ENCODE results near the gene RSPO3. TPM values are rescaled to one million over a fixed set of nuclear protein-coding genes. Genes with fewer than 3 reads are reported as not detected.

The RSPO3 gene
- total RNA-seq, 1 donor from 2014 or later: 2.6 TPM

DNA sequence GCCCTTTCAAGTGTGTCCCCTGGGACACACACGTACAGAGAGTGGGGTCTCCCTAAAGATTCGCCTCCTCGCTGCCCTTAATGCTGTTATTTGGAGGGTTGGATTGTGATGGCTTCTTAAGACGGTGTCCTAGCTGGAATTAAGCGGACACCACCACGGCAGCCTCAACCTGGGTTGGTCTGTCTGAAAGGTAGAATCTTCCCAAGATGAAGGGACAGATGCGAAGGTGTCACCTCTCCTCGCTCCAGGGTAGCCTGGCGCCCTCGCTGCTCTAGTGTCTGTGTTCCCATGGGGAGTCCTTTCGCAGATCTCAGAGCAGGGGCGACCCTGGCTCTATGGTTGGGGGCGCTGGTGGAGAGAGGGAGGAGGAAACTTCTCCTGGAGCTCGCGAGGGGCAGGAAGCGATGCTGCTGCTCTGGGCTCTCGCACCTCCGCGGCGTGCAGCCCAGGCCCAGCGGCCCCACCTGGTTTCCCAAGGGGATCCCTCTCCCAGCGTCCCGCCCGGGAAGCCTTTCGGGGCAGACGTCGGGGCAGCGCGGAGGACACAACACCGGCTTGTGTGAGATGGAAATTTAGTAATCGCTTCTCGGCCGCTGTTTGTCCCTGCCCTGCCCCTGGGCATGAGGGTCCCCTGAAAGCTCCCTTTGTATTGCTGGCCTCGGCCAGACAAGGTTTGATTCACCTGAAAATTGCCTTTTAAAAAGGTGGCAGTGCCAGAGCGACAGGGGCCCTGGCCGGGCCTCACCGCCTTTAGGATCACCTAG is 1.7 kb downstream of the RSPO3 start:
- Histone ChIP-seq H3K9me3 (ENCODE audit: insufficient read depth, low read depth, low read length) (no peaks in the 10 kb centered on the region), H3K4me2 (ENCODE audit: low read length) (peak overlapping the region; percentile 86), H3K4me1 (ENCODE audit: insufficient read depth, low read length) (peaks cover 19% of the 10 kb centered on the region), H3K9ac (ENCODE audit: low read length) (no peak overlapping the region), H2AFZ (ENCODE audit: low read depth, low read length) (peak overlapping the region; percentile 72), H3K27me3 (ENCODE audit: insufficient read depth, low read length) (peaks cover 61% of the 10 kb centered on the region), H4K20me1 (ENCODE audit: insufficient read depth, low read length) (no peaks in the 10 kb centered on the region), H3K4me3 (ENCODE audit: insufficient read depth, low read depth, low read length) (peak overlapping the region; percentile 59), H3K36me3 (ENCODE audit: insufficient read depth, low read length) (no peaks in the 10 kb centered on the region), H3K79me2 (ENCODE audit: insufficient read depth, low read length) (no peaks in the 10 kb centered on the region), H3K27ac (ENCODE audit: low read depth, low read length) (no peak overlapping the region)
- peak; percentile 11 for TF ChIP-seq EZH2 (IDR thresholded peaks at IDR 0.05; ENCODE audit: insufficient read depth, low read length)
- TF ChIP-seq, protein P1, sequence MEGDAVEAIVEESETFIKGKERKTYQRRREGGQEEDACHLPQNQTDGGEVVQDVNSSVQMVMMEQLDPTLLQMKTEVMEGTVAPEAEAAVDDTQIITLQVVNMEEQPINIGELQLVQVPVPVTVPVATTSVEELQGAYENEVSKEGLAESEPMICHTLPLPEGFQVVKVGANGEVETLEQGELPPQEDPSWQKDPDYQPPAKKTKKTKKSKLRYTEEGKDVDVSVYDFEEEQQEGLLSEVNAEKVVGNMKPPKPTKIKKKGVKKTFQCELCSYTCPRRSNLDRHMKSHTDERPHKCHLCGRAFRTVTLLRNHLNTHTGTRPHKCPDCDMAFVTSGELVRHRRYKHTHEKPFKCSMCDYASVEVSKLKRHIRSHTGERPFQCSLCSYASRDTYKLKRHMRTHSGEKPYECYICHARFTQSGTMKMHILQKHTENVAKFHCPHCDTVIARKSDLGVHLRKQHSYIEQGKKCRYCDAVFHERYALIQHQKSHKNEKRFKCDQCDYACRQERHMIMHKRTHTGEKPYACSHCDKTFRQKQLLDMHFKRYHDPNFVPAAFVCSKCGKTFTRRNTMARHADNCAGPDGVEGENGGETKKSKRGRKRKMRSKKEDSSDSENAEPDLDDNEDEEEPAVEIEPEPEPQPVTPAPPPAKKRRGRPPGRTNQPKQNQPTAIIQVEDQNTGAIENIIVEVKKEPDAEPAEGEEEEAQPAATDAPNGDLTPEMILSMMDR (IDR thresholded peaks at IDR 0.05; ENCODE audit: insufficient read depth, low read depth, low read length): no peak
- Mint-ChIP-seq H3K27ac (ENCODE audit: unreplicated experiment) (peak overlapping the region; percentile 53), H3K4me3 (ENCODE audit: unreplicated experiment) (peak overlapping the region; percentile 88), H3K27me3 (ENCODE audit: low read depth, unreplicated experiment) (peaks cover 37% of the 10 kb centered on the region), H3K9me3 (ENCODE audit: unreplicated experiment) (no peaks in the 10 kb centered on the region), H3K4me1 (ENCODE audit: low read depth, unreplicated experiment) (peaks cover 8% of the 10 kb centered on the region), H3K36me3 (ENCODE audit: low read depth, unreplicated experiment) (no peaks in the 10 kb centered on the region)
- DNase-seq (ENCODE audit: low read depth) (no peak), FAIRE-seq (no peak)

DNA sequence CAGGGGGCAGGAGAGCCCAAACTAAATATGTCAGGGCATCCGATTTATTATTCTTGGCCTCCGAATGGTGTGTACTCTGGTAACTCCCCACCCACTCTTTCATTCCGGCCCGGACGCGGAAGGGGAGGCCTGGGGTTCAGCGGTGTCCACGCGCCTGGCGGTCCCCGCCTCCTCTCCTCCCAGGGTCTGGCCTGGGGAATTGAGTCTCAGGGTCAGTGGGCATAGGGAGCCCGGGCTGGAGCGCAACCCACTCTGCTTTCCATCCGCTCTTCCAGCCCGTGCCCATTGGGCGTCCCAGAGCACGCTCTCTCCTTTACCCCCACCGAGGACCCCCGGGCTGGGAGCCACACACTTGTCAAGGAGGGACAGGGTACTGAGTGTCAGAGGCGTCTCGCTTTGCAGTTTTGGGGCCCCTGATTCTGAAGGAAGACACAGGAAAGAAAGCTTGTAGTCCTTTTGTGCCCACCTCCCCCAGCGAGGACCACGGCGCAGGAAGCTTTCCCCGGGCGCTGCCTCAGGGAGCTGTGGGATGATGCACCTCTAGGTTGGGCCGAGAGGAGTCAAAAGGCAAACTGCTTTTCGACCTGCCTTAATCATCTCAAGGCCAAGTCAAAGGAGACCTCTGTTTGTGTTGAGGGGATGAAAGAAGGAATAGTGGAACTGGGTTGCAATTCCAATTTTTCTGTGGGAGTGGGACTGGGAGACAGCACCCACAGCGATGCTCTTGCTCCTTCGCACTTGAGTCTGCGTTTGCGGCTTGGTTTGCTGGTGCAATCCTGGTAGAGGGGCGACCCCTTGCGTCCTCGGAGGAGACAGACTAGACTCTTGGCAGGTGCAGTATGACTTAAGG is 2.5 kb downstream of the RSPO3 start:
- Histone ChIP-seq H2AFZ (ENCODE audit: low read depth, low read length) (peak overlapping the region; percentile 31), H3K4me3 (ENCODE audit: insufficient read depth, low read depth, low read length) (peak overlapping the region; percentile 26), H3K9me3 (ENCODE audit: insufficient read depth, low read depth, low read length) (no peaks in the 10 kb centered on the region), H4K20me1 (ENCODE audit: insufficient read depth, low read length) (no peaks in the 10 kb centered on the region), H3K27me3 (ENCODE audit: insufficient read depth, low read length) (peaks cover 53% of the 10 kb centered on the region), H3K79me2 (ENCODE audit: insufficient read depth, low read length) (no peaks in the 10 kb centered on the region), H3K27ac (ENCODE audit: low read depth, low read length) (no peak overlapping the region), H3K36me3 (ENCODE audit: insufficient read depth, low read length) (no peaks in the 10 kb centered on the region), H3K9ac (ENCODE audit: low read length) (no peak overlapping the region), H3K4me1 (ENCODE audit: insufficient read depth, low read length) (peaks cover 19% of the 10 kb centered on the region), H3K4me2 (ENCODE audit: low read length) (peak overlapping the region; percentile 86)
- DNase-seq (ENCODE audit: low read depth) (peak; percentile 60), FAIRE-seq (peak; percentile 60)
- Mint-ChIP-seq H3K27me3 (ENCODE audit: low read depth, unreplicated experiment) (peaks cover 36% of the 10 kb centered on the region), H3K36me3 (ENCODE audit: low read depth, unreplicated experiment) (no peaks in the 10 kb centered on the region), H3K4me1 (ENCODE audit: low read depth, unreplicated experiment) (peaks cover 8% of the 10 kb centered on the region), H3K9me3 (ENCODE audit: unreplicated experiment) (no peaks in the 10 kb centered on the region), H3K27ac (ENCODE audit: unreplicated experiment) (no peak overlapping the region), H3K4me3 (ENCODE audit: unreplicated experiment) (peak overlapping the region; percentile 55)
- TF ChIP-seq EZH2 (IDR thresholded peaks at IDR 0.05; ENCODE audit: insufficient read depth, low read length): peak; percentile 37
- TF ChIP-seq, protein P1 (IDR thresholded peaks at IDR 0.05; ENCODE audit: insufficient read depth, low read depth, low read length): peak; percentile 86
